Activated T-cell treated with anti-CD3 and anti-CD28 coated beads for 48 hours (primary cell): ENCODE data around the gene DNAH7.

Source experiments
- DNase-seq: peaks from one replicate; pipeline ENCODE4 v3.0.0-alpha.2; 2020; ENCODE audit warnings: low read depth

DNAH7 gene

DNA sequence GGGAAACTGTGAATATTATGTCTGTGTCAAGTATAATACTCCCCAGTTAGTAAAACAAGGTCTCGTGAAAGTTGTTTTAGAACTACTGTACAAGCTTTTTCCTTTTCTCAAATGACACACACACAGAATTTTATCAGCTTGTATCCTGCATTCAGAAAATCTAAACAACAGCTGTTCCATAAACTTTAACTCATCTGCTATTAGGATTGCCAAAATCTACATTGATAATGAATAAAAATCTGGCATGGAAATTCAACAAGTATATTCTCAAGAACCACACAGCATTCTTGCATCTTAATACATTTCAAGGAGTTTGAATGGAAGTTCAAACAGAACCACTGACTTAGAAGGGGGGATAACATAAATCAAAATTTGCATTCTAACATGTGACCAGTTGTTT is 260.4 kb downstream of the DNAH7 start:
- DNase-seq: no peak

DNA sequence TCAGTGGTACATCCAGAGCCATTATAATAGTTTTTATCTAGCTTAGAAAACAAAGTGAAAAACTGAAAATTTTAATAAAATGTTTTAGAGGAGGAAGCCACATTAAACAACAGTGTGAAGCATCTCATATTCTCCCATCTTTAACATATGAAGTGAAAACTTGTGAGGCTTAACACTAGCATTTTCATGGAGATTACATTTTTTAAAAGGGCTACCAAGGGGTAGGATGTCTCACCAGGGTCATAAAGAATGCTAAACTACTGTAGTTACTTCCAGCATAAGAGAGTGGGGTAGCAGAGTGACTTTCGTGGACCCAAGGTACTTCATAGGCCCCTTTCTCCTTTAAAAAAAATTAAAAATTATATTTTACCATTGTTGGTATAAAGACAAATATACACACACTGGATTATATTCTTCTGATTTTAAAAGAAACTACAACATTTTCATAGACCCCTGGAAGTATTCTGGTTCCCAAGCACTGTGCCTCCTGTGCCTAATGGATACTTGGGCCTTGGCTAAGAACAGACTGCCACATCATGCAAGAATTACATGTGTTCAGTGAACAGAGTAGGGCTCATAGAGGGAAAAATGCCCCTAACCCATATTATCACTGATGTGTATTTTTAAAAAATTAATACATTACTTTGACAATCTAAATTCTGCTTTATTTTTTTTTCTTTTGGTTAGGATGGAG is 263.2 kb downstream of the DNAH7 start:
- no peak for DNase-seq

DNA sequence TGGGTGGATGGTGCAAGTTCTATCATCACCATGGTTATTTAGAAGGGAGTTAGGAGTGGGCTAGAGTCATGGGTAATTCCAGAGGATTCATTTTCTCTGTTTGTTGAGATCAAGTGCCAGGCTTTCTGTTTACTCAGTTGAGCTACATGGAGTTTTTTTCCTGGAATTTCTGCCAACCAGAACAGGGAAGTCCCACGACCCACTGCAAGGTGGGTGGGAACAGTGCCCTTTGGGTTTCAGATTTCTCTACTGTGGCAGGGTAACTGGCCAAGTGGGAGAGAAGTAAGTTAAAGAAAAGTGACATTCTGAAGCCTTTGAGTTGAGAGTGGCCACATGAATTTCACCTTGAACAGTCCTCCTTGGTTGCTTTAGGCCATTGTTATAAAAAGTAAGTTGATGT is 272.8 kb downstream of the DNAH7 start:
- DNase-seq: no peak

DNA sequence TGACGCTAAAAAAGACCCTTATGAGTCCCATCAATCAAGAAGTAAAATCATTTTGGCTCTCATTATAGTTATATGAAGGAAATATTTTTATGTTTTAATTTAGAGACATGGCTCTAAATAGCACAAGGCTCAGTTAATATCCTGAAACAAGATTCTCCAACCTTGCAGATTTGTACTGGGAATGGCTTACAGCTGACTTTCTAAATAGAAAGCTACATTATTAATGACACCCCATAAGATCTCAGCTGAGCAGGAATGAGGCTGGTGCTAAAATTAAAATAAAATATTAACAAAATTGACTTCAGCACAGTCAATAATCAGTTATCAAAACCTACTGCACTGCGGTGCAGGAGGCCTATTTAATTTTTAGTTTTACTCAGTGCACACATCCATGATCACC is 274.8 kb downstream of the DNAH7 start:
- DNase-seq: no peak

DNA sequence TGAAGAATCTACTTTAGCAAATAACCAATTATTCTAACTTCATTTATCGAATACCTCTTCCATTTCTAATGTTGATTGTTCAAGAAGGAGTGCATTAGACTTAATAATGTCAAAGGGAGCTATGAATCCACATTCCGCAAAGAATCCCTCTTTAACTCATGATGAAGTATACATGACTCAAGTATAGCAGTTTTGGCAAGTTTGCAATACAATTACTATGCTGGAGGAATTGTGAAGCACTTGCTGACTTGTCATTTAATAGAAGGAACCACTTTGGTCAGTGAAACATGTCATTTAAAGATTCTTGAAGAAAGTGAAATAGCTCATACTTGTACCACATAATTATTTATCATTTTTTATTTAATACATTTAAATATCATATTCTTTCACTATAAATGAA is 286.5 kb downstream of the DNAH7 start:
- DNase-seq: no peak

DNA sequence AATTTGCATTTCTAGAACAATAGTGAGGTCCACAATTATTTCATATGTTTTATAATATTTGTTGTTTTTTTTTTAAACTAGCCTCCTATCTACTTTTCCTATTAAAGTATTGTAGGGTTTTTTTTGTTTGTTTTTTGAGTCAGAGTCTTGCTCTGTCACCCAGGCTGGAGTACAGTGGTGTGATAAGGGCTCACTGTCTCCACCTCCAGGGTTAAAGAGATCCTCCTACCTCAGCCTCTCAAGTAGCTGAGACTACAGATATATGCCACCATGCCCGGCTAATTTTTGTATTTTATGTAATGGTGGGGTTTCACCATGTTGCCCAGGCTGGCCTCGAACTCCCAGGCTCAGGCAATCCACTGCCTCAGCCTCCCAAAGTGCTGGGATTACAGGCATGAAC is 289.1 kb downstream of the DNAH7 start:
- DNase-seq: no peak

DNA sequence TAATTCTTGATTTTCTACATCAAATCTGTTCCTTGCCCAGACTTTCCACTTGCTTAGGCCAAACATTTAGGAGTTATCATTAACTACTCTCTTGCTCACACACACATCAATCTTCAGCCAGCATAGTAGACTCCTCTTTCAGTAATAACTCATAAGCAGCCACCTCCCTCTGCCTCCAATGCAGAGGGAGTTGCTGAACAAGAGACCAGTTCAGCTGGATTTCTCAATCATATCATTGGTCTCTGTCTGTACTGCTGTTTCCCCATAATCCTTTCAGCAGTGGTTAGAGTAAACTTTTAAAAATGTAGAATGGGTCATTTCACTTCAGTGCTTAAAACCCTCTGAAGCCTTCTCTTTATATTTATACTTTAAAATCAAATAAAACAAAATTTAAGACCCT is 298.7 kb downstream of the DNAH7 start:
- DNase-seq: no peak

DNA sequence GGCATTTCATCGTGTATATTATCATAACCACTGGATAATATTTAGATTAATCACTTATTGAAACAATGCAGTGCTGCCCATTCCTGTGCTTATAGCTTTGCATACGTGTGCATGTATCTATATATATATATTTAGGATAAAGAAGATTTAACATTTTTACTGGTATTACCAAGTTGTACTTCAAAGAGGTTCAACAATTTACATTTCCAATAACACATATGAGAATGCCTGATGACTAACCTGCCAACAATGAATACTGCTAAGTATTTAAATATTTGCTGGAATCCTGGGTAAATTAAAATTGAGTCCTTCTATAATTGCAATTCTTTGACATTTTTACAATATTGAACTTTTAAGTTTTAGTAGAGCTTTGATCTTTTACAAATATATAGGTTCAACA is 300.2 kb downstream of the DNAH7 start:
- DNase-seq: no peak

DNA sequence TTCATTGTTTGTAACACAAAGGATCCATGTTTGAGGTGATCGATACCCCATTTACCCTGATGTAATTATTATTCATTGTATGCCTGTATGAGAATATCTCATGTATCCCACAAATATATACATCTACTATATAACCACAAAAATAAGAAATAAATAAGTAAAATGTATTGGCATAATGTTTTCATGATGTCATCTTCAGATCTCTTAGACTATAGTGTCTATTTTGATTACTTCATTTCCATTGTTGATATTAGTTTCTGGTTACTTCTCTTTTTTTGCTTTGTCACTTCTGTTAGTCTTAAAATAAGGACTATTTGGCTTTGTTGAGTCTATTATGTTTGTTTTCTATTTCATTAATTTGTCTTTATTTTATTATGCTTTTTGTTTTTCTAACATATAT is 301.9 kb downstream of the DNAH7 start:
- DNase-seq: no peak

DNA sequence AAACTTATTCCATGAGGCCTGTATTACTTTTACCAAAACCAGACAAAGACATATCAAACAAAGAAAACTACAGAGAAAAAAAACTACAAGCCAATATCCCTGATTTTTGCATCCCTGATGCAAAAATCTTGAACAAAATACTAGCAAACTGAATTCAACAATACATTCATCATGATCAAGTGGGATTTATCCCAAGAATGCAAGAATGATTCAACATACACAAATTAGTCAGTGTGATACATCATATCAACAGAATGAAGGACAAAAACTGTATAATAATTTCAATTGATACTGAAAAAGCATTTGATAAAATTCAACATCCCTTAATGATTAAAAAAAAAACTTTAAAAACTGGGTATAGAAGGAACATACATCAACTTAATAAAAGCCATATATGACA is 304.8 kb downstream of the DNAH7 start:
- DNase-seq: no peak

DNA sequence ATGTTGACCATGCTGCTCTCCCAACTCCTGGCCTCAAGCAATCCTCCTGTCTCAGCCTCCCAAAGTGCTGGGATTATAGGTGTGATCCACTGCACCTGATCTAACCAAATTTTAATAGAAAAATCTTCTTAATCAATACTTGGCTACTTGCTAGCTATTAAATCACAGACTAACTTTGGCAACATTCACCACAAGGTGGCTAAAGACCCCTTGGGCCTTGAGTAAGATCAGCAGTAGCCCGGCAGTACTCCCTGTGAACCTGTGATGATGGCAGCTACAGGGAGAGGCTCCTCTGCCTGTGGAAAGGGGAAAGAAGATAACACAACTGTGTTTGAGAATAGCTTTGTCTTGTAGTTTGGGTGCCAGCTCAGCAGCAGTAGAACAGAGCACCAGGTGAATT is 308.8 kb downstream of the DNAH7 start:
- no peak for DNase-seq

DNA sequence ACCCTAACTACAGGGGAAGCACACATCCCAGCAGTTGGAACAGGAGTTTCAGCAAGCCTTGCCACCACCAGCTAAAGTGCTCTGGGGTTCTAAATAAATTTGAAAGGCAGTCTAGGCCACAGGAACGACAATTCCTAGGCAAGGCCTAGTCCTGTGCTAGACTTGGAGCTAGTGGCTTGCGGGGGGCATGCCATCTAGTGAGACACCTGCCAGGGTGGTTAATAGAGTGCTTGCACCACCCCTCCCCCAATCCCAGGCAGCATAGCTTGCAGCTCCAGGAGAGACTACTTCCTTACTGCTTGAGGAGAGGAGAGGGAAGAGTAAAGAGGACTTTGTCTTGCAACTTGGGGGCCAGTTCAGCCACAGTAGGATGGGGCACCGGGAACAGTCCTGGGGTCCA is 309.8 kb downstream of the DNAH7 start:
- DNase-seq: no peak

DNA sequence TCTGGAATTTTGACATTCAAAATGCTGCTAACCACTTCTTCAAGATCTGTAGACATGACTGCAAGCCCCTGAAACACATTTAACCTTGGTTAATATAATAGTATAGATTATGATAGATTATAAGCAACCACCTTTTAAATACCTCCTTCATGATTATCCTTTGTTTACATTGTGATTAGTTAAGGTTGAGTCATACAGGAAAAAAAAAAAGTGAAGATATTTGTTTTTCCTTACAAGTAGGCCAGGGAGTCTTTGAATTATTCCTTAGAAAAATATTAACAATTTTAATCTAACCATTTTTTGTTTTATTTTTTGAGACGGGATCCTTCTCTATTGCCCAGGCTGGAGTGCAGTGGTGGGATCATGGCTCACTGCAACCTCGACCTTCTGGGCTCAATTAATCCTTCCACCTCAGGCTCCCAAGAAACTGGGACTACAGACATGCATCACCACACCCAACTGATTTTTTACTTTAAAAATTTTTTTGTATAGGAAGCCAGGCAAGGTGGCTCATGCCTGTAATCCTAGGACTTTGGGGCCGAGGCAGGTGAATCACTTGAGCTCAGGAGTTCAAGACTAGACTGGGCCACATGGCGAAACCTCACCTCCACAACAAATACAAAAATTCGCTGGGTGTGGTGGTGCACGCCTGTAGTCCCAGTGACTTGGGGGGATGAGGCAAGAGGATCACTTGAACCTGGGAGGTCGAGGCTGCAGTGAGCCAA is 312.3 kb downstream of the DNAH7 start:
- no peak for DNase-seq

DNA sequence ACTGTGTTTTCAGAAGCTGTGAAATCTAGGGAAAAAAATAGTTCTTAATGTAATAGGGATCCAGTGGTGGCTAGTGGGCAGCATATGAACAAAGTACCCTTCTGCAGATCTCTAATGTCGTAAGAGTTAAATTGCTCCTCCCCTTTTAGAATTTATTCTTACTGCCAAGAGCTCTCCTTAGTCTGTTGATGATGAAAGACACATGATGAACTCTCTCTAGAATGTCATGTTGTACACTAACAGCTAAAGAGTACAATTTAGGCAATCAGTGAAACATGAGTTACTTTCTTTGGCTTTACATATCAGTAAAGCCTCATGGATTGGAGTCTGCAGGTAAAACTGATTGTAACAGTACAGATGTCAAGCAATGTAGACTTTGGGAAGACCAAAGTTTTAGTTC is 327.4 kb downstream of the DNAH7 start:
- no peak for DNase-seq

DNA sequence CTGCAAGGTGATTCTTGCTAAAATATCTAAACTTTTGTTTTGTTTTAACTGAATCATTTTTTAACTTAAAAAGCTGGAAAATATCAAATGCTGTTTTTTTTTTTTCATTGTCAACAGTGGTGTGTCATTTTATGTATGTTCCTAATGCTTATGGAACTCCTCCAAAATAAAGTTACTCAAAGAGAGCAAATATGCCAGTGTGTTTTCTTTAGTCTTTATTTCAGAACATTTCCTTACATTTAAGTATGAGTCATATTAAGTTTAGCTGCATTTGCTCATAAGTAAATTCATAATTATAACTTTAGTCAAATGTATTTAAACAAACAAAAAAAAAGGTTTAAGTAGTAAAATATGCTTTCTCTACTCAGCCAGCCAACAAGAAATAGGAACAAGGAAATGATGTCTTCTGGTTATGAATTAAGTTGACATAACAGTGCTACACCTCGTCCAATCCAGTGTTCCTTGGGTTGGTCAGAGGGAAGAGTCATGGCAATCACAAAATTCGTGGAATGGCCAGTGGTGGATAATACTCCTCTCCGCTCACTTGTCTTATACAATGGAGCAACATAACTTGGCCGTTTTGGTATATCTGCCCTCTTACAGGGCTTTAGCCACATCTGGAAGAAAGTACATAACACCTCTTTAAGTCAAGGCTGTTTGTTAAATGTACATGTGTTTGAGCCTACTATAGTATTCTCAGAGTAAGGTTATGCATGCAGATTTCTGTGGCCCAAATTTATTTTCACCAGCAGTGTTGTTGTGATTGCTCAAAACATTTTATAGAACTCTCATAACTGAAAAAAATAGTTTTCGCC is 330.9 kb downstream of the DNAH7 start:
- DNase-seq: no peak

DNA sequence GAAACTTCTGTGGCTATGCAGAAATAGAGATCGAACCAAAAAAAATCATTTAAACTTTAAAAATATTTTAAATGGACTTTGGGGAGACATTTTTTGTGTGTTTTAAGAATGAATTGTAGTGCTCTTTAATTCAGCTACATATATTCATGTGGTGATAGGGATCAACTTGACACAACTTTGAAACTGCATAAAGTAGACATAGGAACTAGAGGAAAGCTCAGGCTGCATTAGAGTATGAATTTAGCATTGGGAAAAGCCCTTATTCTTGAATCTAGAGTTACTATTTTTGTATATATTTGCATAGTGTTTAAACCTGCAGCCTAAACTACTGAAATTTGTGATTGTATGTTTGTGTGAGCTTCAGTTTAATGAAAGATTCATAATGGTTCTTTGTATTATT is 333.3 kb downstream of the DNAH7 start:
- no peak for DNase-seq

DNA sequence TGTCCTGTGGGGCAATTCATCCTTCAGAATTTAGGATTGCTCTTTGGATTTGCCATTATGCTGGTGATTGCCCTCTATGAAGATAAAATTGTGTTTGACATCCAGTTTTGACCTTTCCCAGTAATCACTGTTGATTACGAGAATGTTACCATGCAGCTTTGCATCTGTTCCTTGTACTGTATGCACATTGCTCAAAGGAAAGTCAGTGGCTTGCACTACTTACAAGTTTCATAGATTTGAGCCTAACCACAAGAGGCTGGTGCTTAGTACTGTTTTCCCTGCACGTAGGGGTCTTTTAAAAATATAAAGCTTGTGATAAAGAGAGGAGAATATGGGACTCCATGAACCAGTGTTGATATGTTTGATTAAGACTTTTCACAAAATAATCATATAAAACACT is 333.7 kb downstream of the DNAH7 start:
- no peak for DNase-seq

DNA sequence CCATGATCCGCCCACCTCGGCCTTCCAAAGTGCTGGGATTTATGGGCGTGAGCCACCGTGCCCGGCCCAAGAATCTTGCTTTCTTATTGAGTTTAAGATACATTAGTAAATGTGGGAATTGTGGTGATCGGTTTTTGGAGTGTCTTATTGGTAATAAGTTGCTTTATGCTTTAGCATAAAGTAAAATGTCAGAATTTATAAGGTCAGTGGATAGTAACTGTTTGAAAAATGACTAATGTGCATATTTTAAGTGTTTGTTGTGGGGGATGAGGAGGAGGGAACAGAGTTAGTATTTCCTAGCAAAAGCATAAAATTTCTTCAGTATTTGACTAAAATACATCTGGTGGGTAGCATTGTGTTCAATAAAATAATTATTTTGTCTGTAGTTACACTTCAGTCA is 334.2 kb downstream of the DNAH7 start:
- DNase-seq: no peak

DNA sequence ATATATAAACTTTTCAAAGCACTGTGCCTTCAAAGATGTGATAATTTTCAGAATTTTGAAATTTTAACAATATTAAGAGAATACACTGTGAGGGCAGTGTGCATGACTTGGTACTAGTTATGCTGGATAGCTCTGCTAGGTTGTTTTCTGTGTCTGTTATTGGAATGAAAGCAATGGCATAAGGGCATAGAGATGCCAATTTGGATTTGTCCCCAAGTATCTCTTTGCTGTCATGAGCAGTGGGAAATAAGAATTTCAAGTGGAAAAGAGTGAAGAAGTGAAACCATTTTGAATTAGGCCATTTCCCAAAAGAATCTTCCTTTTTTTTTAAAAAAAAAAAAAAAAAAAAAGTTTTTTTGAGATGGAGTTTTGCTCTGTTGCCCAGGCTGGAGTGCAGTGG is 334.8 kb downstream of the DNAH7 start:
- DNase-seq: no peak

DNA sequence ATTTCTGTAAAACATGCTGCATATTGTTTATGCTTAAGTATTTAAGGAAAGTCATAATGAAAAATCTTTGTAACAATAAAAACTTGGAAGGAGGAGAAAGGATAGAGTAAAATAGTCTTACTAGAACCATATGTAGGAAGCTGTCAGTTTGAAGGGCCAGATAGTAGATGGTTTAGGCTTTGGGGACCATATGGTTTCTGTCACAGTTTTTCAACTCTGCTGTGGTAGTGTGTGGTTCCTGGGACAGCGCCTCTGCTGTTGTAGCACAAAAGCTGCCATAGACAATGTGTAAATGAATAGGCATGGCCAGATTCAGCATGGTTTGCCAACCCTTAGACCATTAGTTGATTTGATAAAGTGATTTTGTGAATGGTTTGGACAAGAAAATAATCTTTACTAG is 336.1 kb downstream of the DNAH7 start:
- DNase-seq: no peak

DNA sequence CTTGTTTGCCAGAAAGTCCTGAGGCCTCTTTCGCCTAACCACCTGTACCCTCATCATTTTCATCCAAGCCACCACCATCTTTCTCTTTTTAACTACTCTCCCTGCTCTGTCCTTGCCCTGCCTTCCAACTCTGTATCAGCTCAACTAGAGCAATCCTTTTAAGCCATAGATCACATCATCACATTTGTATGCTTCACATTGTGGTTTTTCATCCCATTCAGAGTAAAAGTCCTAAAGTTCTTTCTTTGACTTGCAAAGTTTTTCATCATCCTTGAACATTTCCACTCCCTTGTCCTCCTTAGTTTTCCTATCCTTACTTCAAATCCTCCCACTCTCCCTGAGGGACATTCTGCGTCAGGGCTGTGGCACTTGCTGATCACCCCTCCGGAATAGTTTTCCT is 337.7 kb downstream of the DNAH7 start:
- no peak for DNase-seq

DNA sequence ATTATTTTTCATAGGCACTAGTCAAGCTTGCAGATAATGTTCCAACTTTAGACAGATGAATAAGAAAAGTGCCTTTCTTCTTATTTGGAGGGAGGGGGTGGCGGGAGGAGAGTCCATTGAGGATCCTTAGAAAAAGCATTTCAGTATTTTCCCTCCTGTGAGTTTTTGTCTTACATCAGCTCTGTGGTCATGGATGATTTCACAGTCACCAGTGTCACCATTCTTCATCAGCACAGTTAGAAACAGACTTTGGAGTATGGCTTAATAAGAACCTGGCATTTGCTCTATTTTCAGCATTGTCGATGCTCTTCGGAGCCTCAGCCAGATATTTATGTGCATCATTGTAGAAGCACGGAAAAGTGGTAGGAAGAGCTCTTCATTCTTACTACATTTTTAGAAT is 341.5 kb downstream of the DNAH7 start:
- no peak for DNase-seq

DNA sequence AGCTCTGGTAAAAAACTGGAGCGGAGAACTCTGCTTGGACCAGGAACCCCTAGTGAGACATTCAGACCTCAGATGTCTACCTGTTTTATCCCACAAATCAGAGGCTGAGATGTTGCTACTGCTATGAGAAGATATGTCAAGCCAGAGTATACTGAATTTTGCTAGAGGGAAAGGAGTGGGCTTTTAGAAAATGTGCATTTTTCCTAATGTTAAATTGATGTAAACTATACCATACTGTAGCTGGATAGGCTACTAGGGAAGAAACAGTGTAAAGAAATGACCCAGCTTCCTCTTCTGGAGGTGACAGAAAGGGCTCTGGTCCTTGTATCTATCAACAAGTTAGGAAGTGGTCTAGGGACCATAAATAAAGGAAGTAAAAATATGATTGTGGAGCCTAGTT is 346.6 kb downstream of the DNAH7 start:
- DNase-seq: no peak
